HG03558 (cell line): Measurements from ENCODE around the gene SLC31A1.
"Not testable (repeated sequence)": the region's sequence is repeated elsewhere in the genome, so short reads cannot be mapped to it uniquely, and the experiment has no call there.

Experiments used
- ATAC-seq: cut with Tn5 transposase; IDR thresholded peaks from one replicate; pipeline ENCODE4 v1.9.1; 2021; ENCODE audit warnings: moderate number of reproducible peaks; ENCODE audit not compliant: unreplicated experiment; ENCODE audit errors: extremely low read depth

The SLC31A1 gene

DNA sequence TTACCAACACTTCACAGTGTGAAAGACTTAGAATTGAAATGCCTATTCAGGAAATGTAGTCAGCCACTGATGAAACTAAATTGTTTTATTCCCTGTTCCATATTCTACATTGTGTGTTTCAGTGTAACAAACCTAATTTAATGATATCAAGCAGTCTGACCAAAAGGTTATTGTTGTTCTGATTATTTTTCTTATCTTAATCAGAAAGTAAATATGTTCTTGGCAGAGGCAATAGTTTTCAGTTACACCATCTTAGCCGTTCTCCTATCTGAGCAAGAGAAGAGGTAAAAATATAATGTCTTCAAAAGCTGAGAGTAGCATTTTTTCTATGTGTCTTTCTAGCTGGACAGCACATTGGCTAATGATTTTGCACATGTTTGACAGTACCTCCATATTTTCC is 36.9 kb downstream of the SLC31A1 start:
- ATAC-seq: no peak

DNA sequence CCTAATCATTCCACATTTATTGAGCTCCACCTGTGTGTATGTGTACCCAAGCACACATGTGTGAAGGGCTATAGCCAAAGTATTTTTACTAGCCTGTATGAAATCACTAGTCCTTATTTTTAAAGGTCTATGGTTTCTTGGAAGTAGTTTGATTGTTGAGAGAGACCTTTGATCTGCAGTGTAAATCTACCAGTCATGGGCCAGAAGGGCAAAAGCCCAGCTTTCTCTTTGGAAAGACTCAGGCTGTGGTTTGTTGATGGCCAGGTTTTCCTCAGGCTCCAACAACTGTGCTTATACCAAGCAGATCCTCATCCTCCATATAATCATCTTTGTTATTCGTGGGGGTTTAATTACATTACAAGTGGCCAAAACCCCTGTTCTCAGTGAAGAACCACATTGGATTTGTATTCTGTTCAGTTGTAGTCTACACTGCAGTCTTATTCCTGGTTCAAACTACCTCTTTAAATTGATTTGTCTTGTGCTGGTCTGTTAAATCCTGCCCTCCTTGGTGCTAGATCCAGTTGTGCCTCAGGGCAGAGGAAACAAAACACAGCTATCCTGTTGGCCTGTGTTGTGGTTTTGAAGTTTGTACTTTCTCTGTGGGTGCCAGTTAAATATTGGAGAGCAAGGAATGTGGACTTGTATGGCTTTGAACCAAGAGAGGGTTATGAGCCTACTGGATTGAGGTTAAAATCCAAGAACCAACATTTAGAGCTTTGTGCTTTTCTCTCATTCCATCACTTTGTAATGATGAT is 40.8 kb downstream of the SLC31A1 start:
- no peak for ATAC-seq

DNA sequence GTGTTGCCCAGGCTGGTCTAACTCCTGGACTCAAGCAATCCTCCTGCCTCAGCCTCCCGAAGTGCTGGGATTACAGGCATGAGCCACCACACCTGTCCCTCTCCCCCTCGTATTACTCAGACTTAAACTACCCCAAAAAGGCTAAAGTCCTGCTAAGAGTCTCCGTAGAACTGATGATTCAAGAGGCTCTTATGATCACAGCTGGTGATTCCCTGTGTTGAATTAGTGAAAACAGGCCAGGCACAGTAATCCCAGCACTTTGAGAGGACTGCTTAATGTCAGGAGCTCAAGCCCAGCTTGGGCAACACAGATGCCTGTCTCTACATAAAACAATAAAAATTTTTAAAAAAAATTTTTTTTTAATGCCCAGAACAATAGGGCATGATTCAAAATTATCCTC is 44.8 kb downstream of the SLC31A1 start:
- no peak for ATAC-seq

GRCh38 chr9:113267911-113268566 is 46.7 kb downstream of the SLC31A1 start:
- ATAC-seq: no peak

DNA sequence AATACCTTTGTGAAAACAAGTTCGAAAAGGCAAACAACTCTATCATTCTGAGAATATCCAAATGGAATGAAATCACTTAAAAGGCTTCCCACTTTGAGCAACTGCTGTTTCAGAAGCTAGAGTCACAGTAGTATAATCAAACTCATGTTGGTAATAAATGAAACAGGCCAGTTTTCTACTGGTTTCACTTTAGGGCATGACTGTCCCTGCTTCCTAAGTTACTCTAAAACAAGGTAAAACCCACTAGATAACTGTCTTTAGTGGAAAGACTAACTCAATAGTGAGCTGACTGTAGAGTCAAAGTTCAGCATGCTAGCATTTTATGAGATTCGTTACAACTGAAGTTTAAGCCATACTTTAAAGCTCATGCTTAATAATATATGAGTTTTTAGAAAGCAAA is 48.0 kb downstream of the SLC31A1 start:
- ATAC-seq: no peak

DNA sequence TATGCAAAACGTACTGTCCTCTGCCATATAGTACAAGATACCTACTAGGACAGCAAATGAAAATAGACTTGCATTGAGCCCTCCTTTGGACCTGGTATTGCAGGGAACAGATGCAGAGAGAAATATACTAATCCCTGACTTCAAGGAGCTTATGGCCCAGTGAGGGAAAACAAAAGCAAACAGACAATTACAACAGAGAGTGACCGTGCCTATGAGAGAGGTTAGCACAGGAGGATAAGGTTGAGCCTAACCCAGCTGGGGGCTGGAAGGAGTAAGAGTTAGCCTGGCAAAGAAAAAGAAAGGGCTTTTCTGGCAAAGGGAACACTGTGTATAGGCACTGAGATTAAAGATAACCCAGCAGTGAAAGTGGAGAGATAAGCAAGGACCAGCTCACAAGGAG is 48.5 kb downstream of the SLC31A1 start:
- no peak for ATAC-seq

GRCh38 chr9:113274474-113275156 is 53.3 kb downstream of the SLC31A1 start:
- no peak for ATAC-seq

DNA sequence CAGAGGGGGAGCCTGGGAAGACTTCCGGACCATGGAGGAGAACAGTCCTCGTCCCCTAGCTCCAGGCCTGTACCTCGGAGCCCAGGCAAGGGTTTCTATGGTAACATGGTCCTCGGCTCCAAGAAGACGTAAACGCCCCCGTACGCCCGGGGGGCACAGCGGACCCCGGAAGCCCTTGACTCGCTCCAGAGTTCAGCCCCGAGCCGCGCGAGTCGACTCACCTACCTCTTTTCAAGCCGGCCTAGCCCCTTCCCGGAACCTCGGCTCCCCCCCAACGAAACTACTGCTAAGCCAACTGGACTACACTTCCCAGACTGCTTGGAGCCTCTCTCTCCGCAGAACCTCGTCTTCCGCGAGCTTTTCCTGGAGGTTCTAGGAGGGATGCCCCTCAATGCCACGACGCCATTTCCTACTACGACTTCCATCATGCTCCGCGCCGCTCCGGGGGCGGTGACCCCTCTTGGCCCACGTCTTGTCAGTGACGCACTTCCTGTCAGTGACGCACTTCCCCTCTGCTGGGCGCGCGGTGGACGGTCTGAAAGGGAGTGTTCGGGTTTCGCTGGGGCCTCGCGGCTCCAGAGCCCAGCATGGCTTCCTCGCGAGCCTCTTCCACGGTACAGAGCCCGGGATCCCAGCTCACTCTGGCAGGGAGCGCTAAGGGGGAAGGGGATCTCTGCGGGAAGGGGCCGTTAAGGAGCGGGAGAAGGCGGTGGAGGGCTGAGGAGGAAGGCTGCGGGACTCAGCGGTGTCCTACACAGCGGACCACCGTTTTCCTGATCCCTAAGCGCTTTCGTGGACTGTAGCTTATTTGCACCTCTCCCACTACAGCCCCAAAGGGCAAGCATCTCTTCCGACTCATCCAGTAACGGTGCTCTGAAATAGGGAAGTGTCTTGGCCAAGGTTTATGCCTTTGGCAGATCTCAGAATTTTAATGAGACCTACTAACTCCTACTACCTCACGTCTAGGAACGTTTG is 54.1 kb downstream of the SLC31A1 start, which contains the start of the genes CDC26 and PRPF4:
Gene CDC26, minus strand, starts transcription at position 416 of the 975 bp plus-strand sequence. CDS start 3,065 bp downstream, outside the sequence.
Gene PRPF4, plus strand, starts transcription at position 502 of the 975 bp plus-strand sequence. Its CDS starts 86 bp downstream, at position 588.
- ATAC-seq: peak; percentile 96

- no peak for ATAC-seq
Observed at GRCh38 chr9:113278840-113279239, 57.5 kb downstream of the SLC31A1 start.

- ATAC-seq: no peak
Observed at GRCh38 chr9:113281356-113281755, 60.0 kb downstream of the SLC31A1 start.

DNA sequence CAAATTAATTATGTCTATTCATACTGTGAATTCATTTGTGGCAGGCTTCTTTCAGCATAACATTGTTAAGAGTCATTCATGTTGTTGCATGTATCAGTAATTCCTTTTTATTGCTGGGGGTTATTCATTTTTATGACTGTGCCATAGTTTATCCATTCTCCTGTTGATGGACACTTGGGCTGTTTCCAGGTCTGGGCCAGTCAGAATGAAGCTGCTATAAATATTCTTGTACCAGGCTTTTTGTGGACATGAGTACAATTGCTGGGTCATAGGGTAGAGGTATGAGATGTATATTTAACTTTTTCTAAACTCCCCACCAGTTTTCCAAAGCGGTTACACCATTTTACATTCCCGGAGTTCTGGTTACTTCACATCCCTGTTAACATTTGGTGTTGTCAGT is 67.7 kb downstream of the SLC31A1 start:
- no peak for ATAC-seq

- ATAC-seq: no peak
Observed at GRCh38 chr9:113290052-113290607, 68.8 kb downstream of the SLC31A1 start.

DNA sequence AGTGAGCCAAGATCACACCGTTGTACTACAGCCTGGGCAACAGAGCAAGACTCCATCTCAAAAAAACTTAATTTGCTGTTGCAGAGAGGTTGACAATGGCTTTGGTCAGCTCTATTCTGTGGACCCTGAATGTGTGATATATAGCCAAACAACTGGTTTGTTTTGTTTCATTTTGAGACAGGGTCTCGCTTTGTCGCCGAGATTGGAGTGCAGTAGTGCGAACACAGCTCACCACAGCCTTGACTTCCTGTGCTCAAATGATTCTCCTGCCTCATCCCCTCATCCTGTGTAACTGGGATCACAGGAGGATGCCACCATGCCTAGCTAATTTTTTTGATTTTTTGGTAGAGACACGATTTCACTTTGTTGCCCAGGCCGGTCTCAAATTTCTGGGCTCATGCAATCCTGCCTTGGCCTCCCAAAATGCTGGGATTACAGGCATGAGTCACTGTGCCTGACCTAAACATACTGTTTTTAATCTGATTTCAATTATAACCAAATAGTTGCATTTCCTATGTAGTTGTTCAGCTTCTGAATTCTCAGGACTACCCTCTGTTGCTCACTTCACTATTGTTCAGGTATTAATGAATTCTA is 72.0 kb downstream of the SLC31A1 start:
- ATAC-seq: no peak

- not testable (repeated sequence) for ATAC-seq
Observed at GRCh38 chr9:113296247-113296646, 74.9 kb downstream of the SLC31A1 start.

DNA sequence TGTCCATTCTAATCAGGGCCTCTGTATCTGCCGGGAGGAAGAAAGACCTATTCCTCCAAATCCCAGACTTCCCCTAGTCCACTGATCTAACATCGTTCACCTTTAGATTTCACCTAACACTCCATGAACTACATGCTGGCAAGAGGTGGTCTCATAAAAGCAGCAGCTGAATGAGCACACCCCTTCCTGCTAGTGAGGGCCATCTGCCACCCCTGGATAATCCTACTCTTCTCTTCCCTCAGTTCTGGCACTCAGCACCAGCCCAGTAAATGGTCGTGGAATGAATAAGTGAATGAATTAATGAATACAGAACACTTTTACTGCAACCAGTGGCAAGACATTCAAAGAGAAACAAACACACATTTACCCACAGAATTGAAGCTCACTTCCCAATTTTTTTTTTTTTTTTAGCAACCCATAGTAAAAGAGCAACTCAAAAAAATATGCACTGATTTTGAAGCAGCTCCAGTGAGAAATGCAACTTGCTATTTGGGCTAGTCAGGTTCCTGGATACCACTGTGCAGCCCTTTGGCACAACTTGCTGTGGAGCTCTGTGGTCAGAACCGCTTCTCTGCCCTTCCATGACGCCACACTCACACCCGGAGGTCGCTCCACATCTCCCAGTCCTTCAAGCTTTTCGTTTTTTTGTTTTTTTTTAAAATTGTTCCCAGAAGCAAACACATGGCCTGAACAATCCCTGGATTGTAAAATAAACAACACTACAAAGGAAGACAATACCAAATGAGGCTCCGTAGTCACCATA is 75.6 kb downstream of the SLC31A1 start:
- no peak for ATAC-seq

GRCh38 chr9:113298311-113298710 is 77.0 kb downstream of the SLC31A1 start:
- ATAC-seq: no peak

GRCh38 chr9:113298924-113299770 is 77.8 kb downstream of the SLC31A1 start:
- no peak for ATAC-seq
